Measurements from ENCODE around the gene GOLGA8K.
"Not testable (repeated sequence)": the region's sequence is repeated elsewhere in the genome, so short reads cannot be mapped to it uniquely, and the experiment has no call there.

GOLGA8K gene

GRCh38 chr15:32403192-32403591 lies at the start of gene GOLGA8K:
Gene GOLGA8K (minus strand): TSS chr15:32403292. CDS start chr15:32403194, 98 bp downstream.
- H3K9me3 ChIP-seq (ENCODE audit: insufficient read depth, low read length, severe bottlenecking); H3K27ac ChIP-seq (ENCODE audit: low read length); H3K4me2 ChIP-seq (ENCODE audit: insufficient read depth, low read length); ATAC-seq (ENCODE audit: insufficient read depth, low read depth); H3K4me1 ChIP-seq (ENCODE audit: insufficient read depth, low read length); H2AFZ ChIP-seq (ENCODE audit: low read depth, low read length); H3K36me3 ChIP-seq (ENCODE audit: insufficient read depth, low read length); H3K79me2 ChIP-seq (ENCODE audit: insufficient read depth, low read length); DNase-seq; H3K9ac ChIP-seq (ENCODE audit: low read depth, low read length); H3K4me3 ChIP-seq (ENCODE audit: low read depth in 1 of 2, low read length in 2 of 2); H4K20me1 ChIP-seq (ENCODE audit: insufficient read depth, low read length); H3K27me3 ChIP-seq (ENCODE audit: insufficient read depth, low read length, poor library complexity): not testable (repeated sequence)

GRCh38 chr15:32440445-32440977 lies 37.4 kb upstream of the GOLGA8K start:
- not testable (repeated sequence) for DNase-seq; H3K4me3 ChIP-seq (ENCODE audit: low read depth in 1 of 2, low read length in 2 of 2); H3K27me3 ChIP-seq (ENCODE audit: insufficient read depth, low read length, poor library complexity); H3K9me3 ChIP-seq (ENCODE audit: insufficient read depth, low read length, severe bottlenecking); H3K9ac ChIP-seq (ENCODE audit: low read depth, low read length); H3K79me2 ChIP-seq (ENCODE audit: insufficient read depth, low read length); H2AFZ ChIP-seq (ENCODE audit: low read depth, low read length); H3K4me1 ChIP-seq (ENCODE audit: insufficient read depth, low read length); H4K20me1 ChIP-seq (ENCODE audit: insufficient read depth, low read length); H3K36me3 ChIP-seq (ENCODE audit: insufficient read depth, low read length); H3K27ac ChIP-seq (ENCODE audit: low read length); H3K4me2 ChIP-seq (ENCODE audit: insufficient read depth, low read length)
- peak; percentile 70; the same call in 2 of the 3 replicates for ATAC-seq (ENCODE audit: insufficient read depth, low read depth)

GRCh38 chr15:32434102-32434963 lies 31.2 kb upstream of the GOLGA8K start:
- not testable (repeated sequence) for H3K27me3 ChIP-seq (ENCODE audit: insufficient read depth, low read length, poor library complexity); H3K79me2 ChIP-seq (ENCODE audit: insufficient read depth, low read length); H4K20me1 ChIP-seq (ENCODE audit: insufficient read depth, low read length); H3K4me3 ChIP-seq (ENCODE audit: low read depth in 1 of 2, low read length in 2 of 2); H3K27ac ChIP-seq (ENCODE audit: low read length); H3K4me1 ChIP-seq (ENCODE audit: insufficient read depth, low read length); H3K9me3 ChIP-seq (ENCODE audit: insufficient read depth, low read length, severe bottlenecking); H3K36me3 ChIP-seq (ENCODE audit: insufficient read depth, low read length); DNase-seq; H3K9ac ChIP-seq (ENCODE audit: low read depth, low read length); H3K4me2 ChIP-seq (ENCODE audit: insufficient read depth, low read length); H2AFZ ChIP-seq (ENCODE audit: low read depth, low read length)
- ATAC-seq (ENCODE audit: insufficient read depth, low read depth) = peak; percentile 72

GRCh38 chr15:32427635-32428034 lies 24.5 kb upstream of the GOLGA8K start:
- H3K4me2 ChIP-seq (ENCODE audit: insufficient read depth, low read length); H3K36me3 ChIP-seq (ENCODE audit: insufficient read depth, low read length); H3K9me3 ChIP-seq (ENCODE audit: insufficient read depth, low read length, severe bottlenecking); H4K20me1 ChIP-seq (ENCODE audit: insufficient read depth, low read length); H2AFZ ChIP-seq (ENCODE audit: low read depth, low read length); H3K27ac ChIP-seq (ENCODE audit: low read length); DNase-seq; H3K79me2 ChIP-seq (ENCODE audit: insufficient read depth, low read length); H3K9ac ChIP-seq (ENCODE audit: low read depth, low read length); H3K4me3 ChIP-seq (ENCODE audit: low read depth in 1 of 2, low read length in 2 of 2); H3K4me1 ChIP-seq (ENCODE audit: insufficient read depth, low read length); H3K27me3 ChIP-seq (ENCODE audit: insufficient read depth, low read length, poor library complexity); ATAC-seq (ENCODE audit: insufficient read depth, low read depth): not testable (repeated sequence)

GRCh38 chr15:32426511-32426910 lies 23.4 kb upstream of the GOLGA8K start:
- not testable (repeated sequence) for H3K27me3 ChIP-seq (ENCODE audit: insufficient read depth, low read length, poor library complexity); H3K4me1 ChIP-seq (ENCODE audit: insufficient read depth, low read length); H3K27ac ChIP-seq (ENCODE audit: low read length); H3K79me2 ChIP-seq (ENCODE audit: insufficient read depth, low read length); H2AFZ ChIP-seq (ENCODE audit: low read depth, low read length); H4K20me1 ChIP-seq (ENCODE audit: insufficient read depth, low read length); ATAC-seq (ENCODE audit: insufficient read depth, low read depth); H3K9me3 ChIP-seq (ENCODE audit: insufficient read depth, low read length, severe bottlenecking); H3K4me2 ChIP-seq (ENCODE audit: insufficient read depth, low read length); H3K4me3 ChIP-seq (ENCODE audit: low read depth in 1 of 2, low read length in 2 of 2); H3K9ac ChIP-seq (ENCODE audit: low read depth, low read length); DNase-seq; H3K36me3 ChIP-seq (ENCODE audit: insufficient read depth, low read length)

GRCh38 chr15:32407903-32408302 lies 4.8 kb upstream of the GOLGA8K start:
- H3K9me3 ChIP-seq (ENCODE audit: insufficient read depth, low read length, severe bottlenecking); H3K9ac ChIP-seq (ENCODE audit: low read depth, low read length); H4K20me1 ChIP-seq (ENCODE audit: insufficient read depth, low read length); H3K4me3 ChIP-seq (ENCODE audit: low read depth in 1 of 2, low read length in 2 of 2); H2AFZ ChIP-seq (ENCODE audit: low read depth, low read length); H3K27me3 ChIP-seq (ENCODE audit: insufficient read depth, low read length, poor library complexity); H3K27ac ChIP-seq (ENCODE audit: low read length); H3K36me3 ChIP-seq (ENCODE audit: insufficient read depth, low read length); H3K4me2 ChIP-seq (ENCODE audit: insufficient read depth, low read length); H3K79me2 ChIP-seq (ENCODE audit: insufficient read depth, low read length); DNase-seq; H3K4me1 ChIP-seq (ENCODE audit: insufficient read depth, low read length): not testable (repeated sequence)
- ATAC-seq (ENCODE audit: insufficient read depth, low read depth) = peak; percentile 44; the same call in 1 of the 3 replicates
- peak; percentile 28 for TF ChIP-seq CTCF (IDR thresholded peaks at IDR 0.05; ENCODE audit: borderline replicate concordance, extremely low read depth, low read length, poor library complexity, severe bottlenecking)

GRCh38 chr15:32396522-32396921 lies 6.6 kb downstream of the GOLGA8K start:
- not testable (repeated sequence) for H4K20me1 ChIP-seq (ENCODE audit: insufficient read depth, low read length); ATAC-seq (ENCODE audit: insufficient read depth, low read depth)

More at GRCh38 chr15:32396522-32396921, 6.6 kb downstream of the GOLGA8K start:
- not testable (repeated sequence) for H2AFZ ChIP-seq (ENCODE audit: low read depth, low read length); H3K36me3 ChIP-seq (ENCODE audit: insufficient read depth, low read length); H3K4me2 ChIP-seq (ENCODE audit: insufficient read depth, low read length); H3K9me3 ChIP-seq (ENCODE audit: insufficient read depth, low read length, severe bottlenecking); H3K27ac ChIP-seq (ENCODE audit: low read length); H3K79me2 ChIP-seq (ENCODE audit: insufficient read depth, low read length); H3K4me1 ChIP-seq (ENCODE audit: insufficient read depth, low read length); H3K27me3 ChIP-seq (ENCODE audit: insufficient read depth, low read length, poor library complexity); H3K9ac ChIP-seq (ENCODE audit: low read depth, low read length); DNase-seq; H3K4me3 ChIP-seq (ENCODE audit: low read depth in 1 of 2, low read length in 2 of 2)

All from DND-41 (cell line).